Tibial artery (tissue), 4 donors: Measurements from ENCODE around the gene TTBK2.
"Not testable (repeated sequence)": the region's sequence is repeated elsewhere in the genome, so short reads cannot be mapped to it uniquely, and the experiment has no call there.

Source experiments
- DNase-seq, 2 donors: peaks; one replicate each; pipeline ENCODE4 v3.0.0-alpha.2; 2019
- H3K27ac ChIP-seq, 2 donors: fragments of 200-600 bp; sonication (generic) in 1 of 2; 1 replicate in 1 of 2; 2 replicates in 1 of 2; pipeline ENCODE4 v1.5.1; 2018 to 2019; ENCODE audit warnings: mild to moderate bottlenecking in 1 of 2
- H3K27me3 ChIP-seq, 2 donors: fragments of 200-600 bp; sonication (generic) in 1 of 2; one replicate each; pipeline versions ENCODE4 v1.5.1 to v1.6.0; 2016 to 2019
- H3K36me3 ChIP-seq, 3 donors: fragments of 200-600 bp; sonication (generic) in 2 of 3; one replicate each; pipeline ENCODE4 v1.5.1; 2016 to 2019; ENCODE audit warnings: mild to moderate bottlenecking in 2 of 3
- H3K4me1 ChIP-seq, 4 donors: fragments of 200-600 bp; sonication (generic) in 2 of 4; 1 replicate in 3 of 4; 2 replicates in 1 of 4; pipeline ENCODE4 v1.5.1; 2016 to 2019
- H3K4me3 ChIP-seq, 2 donors: fragments of 200-600 bp; sonication (generic) in 1 of 2; 1 replicate in 1 of 2; 2 replicates in 1 of 2; pipeline ENCODE4 v1.5.1; 2018 to 2019; ENCODE audit warnings: mild to moderate bottlenecking in 2 of 2
- H3K9me3 ChIP-seq, 3 donors: fragments of 200-600 bp; sonication (generic) in 1 of 3; one replicate each; pipeline ENCODE4 v1.5.1; 2016 to 2019
- intact Hi-C: fragments of 100-400 bp; cut with DNase I; formaldehyde crosslinking; loops from one replicate; pipeline ENCODE4 v1.15.0; 2023; ENCODE audit warnings: low total_unique reads
- TF ChIP-seq, protein P1 (sequence below), 2 experiments: fragments of 200-600 bp in 1 of 2; fragments of 450-650 bp in 1 of 2; IDR thresholded peaks; one replicate each; pipeline ENCODE4 v1.5.1; 2017 to 2019; ENCODE audit warnings: antibody characterized with exemption in 2 of 2, mild to moderate bottlenecking in 1 of 2, moderate library complexity in 1 of 2

The TTBK2 gene

DNA sequence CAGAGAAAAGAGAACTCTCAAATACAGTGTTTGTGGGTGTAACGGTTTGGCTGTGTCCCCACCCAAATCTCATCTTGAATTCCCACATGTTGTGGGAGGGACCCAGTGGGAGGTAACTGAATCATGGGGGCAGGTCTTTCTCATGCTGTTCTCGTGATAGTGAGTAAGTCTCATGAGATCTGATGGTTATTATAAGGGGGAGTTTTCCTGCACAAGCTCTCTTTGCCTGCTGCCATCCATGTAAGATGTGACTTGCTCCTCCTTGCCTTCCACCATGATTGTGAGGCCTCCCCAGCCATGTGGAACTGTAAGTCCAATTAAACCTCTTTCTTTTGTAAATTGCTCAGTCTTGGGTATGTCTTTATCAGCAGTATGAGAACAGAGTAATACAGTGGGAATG is 158.8 kb downstream of the TTBK2 start:
- H3K27ac ChIP-seq, H3K36me3 ChIP-seq, H3K4me1 ChIP-seq, H3K27me3 ChIP-seq, H3K4me3 ChIP-seq, DNase-seq, intact Hi-C loops: not testable (repeated sequence)
- peaks cover 0 to 13% (median 5%) of the 10 kb centered on the region in 3 donors for H3K9me3 ChIP-seq

DNA sequence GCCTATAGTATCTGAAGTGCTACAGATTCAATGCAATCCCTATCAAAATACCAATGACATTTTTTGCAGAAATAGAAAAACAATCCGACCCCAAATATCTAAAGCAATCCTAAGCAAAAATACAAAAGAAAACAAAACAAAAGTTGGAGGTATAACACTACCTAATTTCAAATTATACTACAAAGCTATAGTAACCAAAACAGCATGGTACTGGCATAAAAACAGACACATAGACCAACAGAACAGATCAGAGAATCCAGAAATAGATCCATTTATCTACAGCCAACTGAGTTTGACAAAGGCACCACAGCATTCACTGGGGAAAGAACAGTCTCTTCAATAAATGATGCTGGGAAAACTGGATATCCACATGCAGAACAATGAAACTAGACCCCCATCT is 159.8 kb downstream of the TTBK2 start:
- Histone ChIP-seq H3K4me3 (no peak overlapping the region), H3K4me1 (no peaks in the 10 kb centered on the region), H3K27ac (no peak overlapping the region), H3K9me3 (peaks cover 0 to 13% (median 5%) of the 10 kb centered on the region in 3 donors), H3K36me3 (peaks cover 0 to 10% (median 9%) of the 10 kb centered on the region in 3 donors), H3K27me3 (no peaks in the 10 kb centered on the region)
- intact Hi-C loops = no loop called here
- DNase-seq = no peak
- TF ChIP-seq, protein P1, sequence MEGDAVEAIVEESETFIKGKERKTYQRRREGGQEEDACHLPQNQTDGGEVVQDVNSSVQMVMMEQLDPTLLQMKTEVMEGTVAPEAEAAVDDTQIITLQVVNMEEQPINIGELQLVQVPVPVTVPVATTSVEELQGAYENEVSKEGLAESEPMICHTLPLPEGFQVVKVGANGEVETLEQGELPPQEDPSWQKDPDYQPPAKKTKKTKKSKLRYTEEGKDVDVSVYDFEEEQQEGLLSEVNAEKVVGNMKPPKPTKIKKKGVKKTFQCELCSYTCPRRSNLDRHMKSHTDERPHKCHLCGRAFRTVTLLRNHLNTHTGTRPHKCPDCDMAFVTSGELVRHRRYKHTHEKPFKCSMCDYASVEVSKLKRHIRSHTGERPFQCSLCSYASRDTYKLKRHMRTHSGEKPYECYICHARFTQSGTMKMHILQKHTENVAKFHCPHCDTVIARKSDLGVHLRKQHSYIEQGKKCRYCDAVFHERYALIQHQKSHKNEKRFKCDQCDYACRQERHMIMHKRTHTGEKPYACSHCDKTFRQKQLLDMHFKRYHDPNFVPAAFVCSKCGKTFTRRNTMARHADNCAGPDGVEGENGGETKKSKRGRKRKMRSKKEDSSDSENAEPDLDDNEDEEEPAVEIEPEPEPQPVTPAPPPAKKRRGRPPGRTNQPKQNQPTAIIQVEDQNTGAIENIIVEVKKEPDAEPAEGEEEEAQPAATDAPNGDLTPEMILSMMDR (IDR thresholded peaks at IDR 0.05) = no peak

DNA sequence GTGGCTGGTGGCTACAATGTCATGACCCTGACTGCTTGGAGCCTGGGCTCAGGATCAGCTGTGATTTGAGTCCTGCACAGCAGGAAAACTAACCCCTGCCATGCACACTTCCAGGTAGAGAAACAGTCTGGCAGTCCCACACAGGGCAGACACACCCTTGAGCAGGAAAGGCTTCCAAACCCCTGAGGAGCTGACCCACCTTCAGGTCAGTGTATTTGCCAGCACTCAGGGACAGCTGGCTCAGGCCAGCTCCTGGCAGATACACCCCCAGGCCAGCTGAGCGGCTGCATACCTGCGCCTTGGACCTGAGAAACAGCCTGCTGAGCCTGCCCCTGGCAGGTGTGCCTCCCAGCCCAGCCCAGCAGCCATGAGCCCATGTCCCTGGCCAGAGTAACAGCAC is 161.5 kb downstream of the TTBK2 start:
- H3K4me1 ChIP-seq = no peaks in the 10 kb centered on the region
- peaks cover 0 to 13% (median 5%) of the 10 kb centered on the region in 3 donors for H3K9me3 ChIP-seq
- no peak overlapping the region for H3K27ac ChIP-seq
- peaks cover 0 to 9% (median 3%) of the 10 kb centered on the region in 3 donors for H3K36me3 ChIP-seq
- no peak overlapping the region for H3K4me3 ChIP-seq
- DNase-seq = no peak
- no peaks in the 10 kb centered on the region for H3K27me3 ChIP-seq
- TF ChIP-seq, protein P1 (IDR thresholded peaks at IDR 0.05) = no peak
- intact Hi-C loops = no loop called here

DNA sequence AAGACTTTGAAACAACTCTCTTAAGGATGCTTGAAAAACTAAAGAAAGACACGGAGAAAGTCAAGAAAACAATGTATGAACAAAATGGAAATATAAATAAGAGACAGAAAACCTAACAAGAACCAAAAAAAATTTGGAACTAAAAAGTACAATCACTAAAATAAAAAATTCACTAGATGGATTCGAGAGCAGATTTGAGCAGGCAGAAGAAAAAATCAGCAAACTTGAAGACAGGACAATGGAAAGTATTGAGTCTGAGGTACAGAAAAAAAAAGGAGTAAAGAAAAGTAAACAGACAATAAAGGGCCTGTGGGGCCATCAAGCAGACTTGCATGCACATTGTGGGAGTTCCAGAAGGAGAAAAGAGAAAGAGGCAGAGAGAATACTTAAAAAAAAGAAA is 170.3 kb downstream of the TTBK2 start:
- no peaks in the 10 kb centered on the region for H3K27me3 ChIP-seq
- H3K9me3 ChIP-seq = peaks cover 0 to 4% (median 0%) of the 10 kb centered on the region in 3 donors
- no peak overlapping the region for H3K27ac ChIP-seq
- H3K4me3 ChIP-seq = no peak overlapping the region
- H3K4me1 ChIP-seq = no peaks in the 10 kb centered on the region
- intact Hi-C loops = no loop called here
- peaks cover 33 to 40% (median 37%) of the 10 kb centered on the region in 3 donors for H3K36me3 ChIP-seq
- no peak for DNase-seq
- TF ChIP-seq, protein P1 (IDR thresholded peaks at IDR 0.05) = no peak

DNA sequence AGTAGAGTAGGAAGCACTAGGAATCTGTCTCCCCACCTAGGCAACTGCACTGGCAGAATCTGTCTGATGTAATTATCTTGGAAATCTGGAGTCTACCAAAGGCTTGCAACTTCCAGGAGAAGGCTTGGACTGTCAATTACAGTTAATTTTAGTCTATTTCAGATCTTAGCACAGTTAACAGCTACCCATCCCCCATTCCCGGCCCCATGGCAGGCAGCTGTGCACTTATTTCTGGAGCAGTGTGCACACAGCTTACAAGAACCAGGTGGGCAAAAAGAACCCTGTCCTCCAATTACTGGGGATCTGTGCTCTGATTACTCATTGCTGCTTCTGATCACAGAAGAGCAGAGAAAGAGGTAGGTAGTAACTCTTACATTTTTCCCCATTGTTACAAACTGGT is 171.3 kb downstream of the TTBK2 start:
- intact Hi-C loops = no loop called here
- peaks cover 34 to 42% (median 37%) of the 10 kb centered on the region in 3 donors for H3K36me3 ChIP-seq

DNA sequence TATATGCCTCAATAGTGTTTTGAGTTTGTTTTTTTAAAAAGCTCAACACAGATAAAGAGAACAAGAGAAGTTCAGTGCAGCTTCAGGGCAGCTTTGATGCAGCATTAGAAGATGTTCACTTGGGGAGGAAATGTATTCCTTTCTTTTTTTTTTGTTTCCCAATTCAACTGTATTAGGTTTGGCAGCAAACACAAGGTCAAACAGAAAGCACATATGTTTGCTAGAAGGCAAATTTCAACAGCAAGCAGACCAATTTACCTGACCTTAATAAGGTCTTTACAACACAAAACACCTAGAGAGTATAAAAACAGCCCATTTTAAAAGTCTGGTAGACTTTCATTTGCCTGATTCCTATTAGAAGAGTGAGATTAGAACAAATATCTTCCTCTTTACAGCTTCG is 176.4 kb downstream of the TTBK2 start:
- intact Hi-C loops = no loop called here
- no peaks in the 10 kb centered on the region for H3K4me1 ChIP-seq
- peaks cover 8 to 9% (median 8%) of the 10 kb centered on the region in 3 donors for H3K36me3 ChIP-seq
- H3K27ac ChIP-seq = no peak overlapping the region
- H3K9me3 ChIP-seq = no peaks in the 10 kb centered on the region
- H3K27me3 ChIP-seq = no peaks in the 10 kb centered on the region
- no peak for DNase-seq
- no peak overlapping the region for H3K4me3 ChIP-seq
- TF ChIP-seq, protein P1 (IDR thresholded peaks at IDR 0.05) = no peak

More for the DNA sequence above, 171.3 kb downstream of the TTBK2 start:
- Histone ChIP-seq H3K4me1 (no peaks in the 10 kb centered on the region), H3K27me3 (no peaks in the 10 kb centered on the region), H3K27ac (no peak overlapping the region), H3K4me3 (no peak overlapping the region), H3K9me3 (peaks cover 0 to 4% (median 0%) of the 10 kb centered on the region in 3 donors)
- TF ChIP-seq, protein P1 (IDR thresholded peaks at IDR 0.05) = no peak
- no peak for DNase-seq
